ENCODE results near the gene SMYD3.

Gene SMYD3

DNA sequence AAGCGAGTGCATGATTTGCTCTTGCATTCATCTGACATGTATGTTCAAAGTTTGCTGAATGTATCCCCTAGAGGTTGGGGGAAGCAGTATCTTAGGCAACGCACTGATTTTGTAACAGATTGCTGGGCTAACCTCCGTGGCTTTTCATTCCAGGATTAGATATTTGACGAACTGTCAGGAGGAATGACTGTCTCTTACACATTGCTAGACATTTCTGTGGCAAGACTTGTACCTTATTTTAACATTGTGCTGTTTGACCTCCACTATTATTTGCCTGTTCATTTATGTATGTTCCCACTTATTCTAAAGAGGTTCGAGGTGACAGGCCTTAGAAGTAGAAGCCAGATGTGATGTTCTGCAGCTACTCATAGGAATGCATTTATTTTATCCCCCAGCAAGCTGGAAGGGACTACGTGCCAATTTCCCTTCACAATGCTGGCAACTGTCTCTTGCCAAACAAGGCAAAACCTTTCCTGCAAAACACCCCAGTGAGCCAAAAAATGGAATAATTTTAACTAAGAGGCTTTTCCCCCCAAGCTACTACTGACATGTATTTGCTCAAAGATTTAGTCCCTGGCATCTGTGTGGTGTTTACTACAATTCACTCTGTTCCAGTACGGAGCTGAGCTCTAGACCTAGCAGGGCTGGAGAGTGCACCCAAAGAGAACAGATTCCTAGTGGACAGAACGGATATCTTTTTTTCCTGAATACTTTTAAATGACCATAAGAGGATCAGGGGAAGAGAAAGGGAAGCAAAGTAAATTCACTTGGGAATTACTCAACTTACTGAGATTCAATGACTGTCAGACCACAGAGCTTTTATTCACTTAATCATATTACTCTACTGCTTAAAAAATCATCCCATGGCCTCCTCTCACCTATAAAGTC is 646.2 kb downstream of the SMYD3 start:
- H3K9me3 ChIP-seq: no peaks in the 10 kb centered on the region

DNA sequence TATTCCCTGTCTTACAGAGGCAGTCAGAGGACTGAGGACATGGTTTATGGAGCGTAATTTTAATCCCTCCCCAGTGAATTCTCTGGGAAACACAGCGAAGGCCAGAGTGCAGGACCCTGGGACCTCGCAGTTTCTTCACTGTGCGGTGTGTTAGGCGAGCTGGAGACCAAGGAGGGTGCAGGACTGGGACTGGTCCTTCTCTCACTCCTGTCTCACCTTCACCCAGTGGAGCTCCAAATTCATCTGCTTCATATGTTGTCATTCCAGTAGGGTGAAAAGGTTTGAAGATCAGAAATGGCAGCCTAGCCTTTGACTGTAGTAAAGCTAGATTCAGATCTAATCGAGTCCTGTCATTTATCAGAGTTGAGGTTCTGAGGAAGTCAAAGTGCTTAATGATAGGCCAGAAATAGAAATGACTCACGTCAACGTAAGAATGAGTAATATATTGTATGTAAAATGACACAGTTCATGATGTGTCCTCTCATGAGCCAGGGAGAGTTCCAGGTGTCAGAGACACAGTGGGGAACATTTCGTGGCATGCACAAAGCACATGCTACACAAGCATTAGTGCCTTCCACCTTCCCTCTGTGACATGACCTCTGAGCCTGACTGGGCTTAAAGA is 647.5 kb downstream of the SMYD3 start:
- no peak for DNase-seq (ENCODE audit: low spot score in 2 of 2)
- in situ Hi-C loops (cut with MboI; ENCODE audit: low sequenced_read_pairs): no loop called here
- H3K36me3 ChIP-seq (replicated peaks): no peaks in the 10 kb centered on the region
- no peak overlapping the region for H3K4me3 ChIP-seq
- H3K4me1 ChIP-seq: no peaks in the 10 kb centered on the region
- H3K27me3 ChIP-seq (ENCODE audit: low read depth): no peaks in the 10 kb centered on the region
- no peaks in the 10 kb centered on the region for H3K9me3 ChIP-seq

More for the DNA sequence above, 646.2 kb downstream of the SMYD3 start:
- H3K27me3 ChIP-seq (ENCODE audit: low read depth): no peaks in the 10 kb centered on the region
- DNase-seq (ENCODE audit: low spot score in 2 of 2): no peak
- H3K36me3 ChIP-seq (replicated peaks): no peaks in the 10 kb centered on the region
- H3K4me1 ChIP-seq: no peaks in the 10 kb centered on the region
- no peak overlapping the region for H3K4me3 ChIP-seq
- in situ Hi-C loops (cut with MboI; ENCODE audit: low sequenced_read_pairs): no loop called here

DNA sequence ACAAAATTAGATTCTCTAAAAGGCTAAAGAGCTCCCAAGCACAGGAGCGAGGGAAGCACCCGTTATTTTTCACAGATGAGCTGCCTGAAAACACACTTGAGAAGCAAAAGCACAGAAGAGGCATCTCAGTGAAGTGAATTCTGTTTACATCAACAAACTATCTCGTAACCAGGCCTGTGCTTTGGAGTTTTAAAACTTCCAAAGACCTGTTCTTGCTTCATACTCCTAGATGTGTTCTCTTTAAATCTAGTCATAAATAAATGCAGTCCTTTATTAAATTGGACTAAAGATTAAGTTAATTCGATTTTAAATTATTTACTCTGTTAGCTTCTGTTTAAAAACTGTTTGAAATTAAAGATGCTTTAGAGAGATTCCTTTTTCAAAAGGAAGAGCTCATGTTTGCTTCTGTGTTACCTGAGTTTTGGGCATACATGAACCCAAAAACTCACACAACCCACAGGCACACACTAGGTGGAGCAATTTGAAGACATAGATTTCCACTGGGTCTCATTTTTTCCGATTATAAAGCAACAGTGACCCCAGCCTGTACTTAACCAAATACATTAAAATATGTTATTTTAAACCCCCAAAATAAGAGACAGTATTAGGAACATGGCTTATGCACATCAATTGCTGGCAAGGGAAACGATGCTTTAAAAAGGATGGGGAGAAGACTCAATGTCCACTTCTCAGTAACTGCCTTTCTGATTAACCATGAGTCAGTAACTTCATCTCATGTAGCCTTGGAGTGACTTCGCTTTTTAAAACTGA is 648.2 kb downstream of the SMYD3 start:
- no peak overlapping the region for H3K4me3 ChIP-seq
- in situ Hi-C loops (cut with MboI; ENCODE audit: low sequenced_read_pairs): no loop called here
- DNase-seq (ENCODE audit: low spot score in 2 of 2): no peak
- H3K9me3 ChIP-seq: no peaks in the 10 kb centered on the region
- no peaks in the 10 kb centered on the region for H3K36me3 ChIP-seq (replicated peaks)
- no peaks in the 10 kb centered on the region for H3K4me1 ChIP-seq
- H3K27me3 ChIP-seq (ENCODE audit: low read depth): no peaks in the 10 kb centered on the region

DNA sequence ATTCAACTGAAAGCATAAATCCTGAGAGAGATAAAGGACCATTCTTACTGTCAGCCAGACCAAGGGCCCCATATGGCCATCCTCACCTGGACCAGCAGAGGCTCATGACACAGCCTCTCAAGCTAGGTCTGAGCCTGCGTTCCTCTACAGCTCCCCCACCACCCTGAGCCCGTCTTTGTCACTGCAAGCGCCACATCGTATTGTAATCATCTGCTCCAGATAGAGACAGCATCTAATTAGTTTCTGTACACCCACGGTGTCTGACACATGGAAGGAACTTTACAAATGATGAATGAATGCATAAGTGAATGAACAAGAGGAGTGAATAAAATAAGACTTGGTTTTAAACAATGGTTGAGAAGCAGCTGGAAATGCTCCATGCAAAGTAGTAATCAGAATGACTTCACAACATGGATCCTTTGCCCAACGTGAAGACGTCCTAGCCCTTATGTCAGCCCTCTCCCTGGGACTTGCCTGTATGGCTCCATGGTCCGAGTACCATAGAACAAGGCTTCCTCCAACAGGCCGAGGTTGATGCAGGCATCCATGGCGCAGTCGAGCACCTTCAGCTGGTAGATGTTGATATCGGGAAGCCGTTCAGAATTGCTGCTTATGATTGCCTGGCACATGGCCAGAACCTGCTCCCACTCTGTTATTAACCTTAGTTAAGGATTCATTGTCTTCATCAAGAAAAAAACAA is 648.9 kb downstream of the SMYD3 start:
- no peaks in the 10 kb centered on the region for H3K27me3 ChIP-seq (ENCODE audit: low read depth)
- H3K4me1 ChIP-seq: no peaks in the 10 kb centered on the region
- no peaks in the 10 kb centered on the region for H3K36me3 ChIP-seq (replicated peaks)
- H3K9me3 ChIP-seq: no peaks in the 10 kb centered on the region
- in situ Hi-C loops (cut with MboI; ENCODE audit: low sequenced_read_pairs): no loop called here
- DNase-seq (ENCODE audit: low spot score in 2 of 2): no peak
- H3K4me3 ChIP-seq: no peak overlapping the region

DNA sequence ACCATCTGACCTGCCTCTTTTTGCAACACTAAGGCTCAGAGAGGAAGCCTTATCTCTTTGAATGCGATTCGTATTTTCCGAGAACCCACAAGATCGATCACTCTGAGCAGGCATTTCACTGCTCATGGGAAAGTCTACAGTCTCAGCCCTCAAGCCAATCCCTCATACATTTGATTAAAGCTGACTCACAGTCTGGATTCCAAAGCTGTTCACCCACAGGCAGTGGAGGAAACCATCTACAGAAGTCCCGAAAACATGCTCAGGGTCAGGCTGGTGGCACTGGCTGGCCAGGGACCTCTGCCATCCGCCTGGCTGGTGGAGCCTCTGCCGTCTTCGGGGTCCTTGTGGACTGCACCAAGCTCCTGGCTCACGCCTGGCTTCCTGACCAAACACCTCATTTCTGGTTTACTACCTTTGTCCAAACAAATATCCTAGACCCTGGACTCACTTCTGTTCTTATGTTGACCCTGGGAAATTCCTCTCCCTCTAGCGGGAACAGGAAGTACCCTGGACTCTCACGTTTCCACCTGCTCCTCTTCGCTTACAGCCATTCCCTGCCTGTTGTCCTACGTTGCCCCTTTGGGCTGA is 650.0 kb downstream of the SMYD3 start:
- no peak overlapping the region for H3K4me3 ChIP-seq
- in situ Hi-C loops (cut with MboI; ENCODE audit: low sequenced_read_pairs): no loop called here

DNA sequence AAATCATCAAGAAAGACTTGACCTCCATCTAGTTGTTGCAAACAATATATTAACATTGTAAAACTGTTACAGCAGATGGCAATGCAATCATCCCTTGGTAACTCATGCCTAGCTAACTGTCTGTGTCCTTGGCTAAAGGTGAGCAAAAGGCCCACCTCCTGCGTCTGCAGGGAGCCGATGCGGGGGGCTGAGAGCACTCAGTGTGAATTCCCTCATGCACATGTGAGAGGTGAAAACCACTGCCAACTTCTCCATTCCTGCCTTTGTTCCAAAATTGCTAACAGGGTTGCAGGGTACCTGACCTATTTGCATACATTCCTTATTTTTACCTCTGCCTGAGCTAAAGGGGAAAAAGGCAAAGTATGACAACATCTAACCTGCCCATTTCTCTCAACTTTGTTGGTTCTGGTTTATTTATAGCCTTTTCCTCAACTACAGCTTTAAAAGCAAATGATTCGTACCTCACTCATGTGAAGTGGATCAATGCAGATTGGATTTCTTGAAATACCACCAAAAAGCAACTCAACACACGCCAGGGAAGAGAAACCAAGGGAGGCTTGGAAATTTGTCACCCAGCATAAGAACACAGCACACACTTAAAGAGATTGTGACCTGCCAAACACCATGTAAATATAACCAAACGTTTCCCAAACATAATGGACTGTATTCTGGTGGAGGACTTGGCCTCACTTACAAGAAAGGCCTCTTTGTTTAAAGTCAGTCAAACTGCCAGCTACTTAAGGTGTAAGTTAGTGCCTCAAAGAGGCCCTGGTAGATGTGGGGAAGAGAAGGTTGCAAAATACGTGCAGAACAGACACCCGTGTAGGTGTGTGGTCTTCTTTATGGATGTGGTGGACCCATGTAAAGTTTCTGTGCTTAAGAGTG is 651.0 kb downstream of the SMYD3 start:
- H3K36me3 ChIP-seq (replicated peaks): no peaks in the 10 kb centered on the region
- H3K27me3 ChIP-seq (ENCODE audit: low read depth): no peaks in the 10 kb centered on the region
- no peaks in the 10 kb centered on the region for H3K4me1 ChIP-seq
- H3K4me3 ChIP-seq: no peak overlapping the region
- no peaks in the 10 kb centered on the region for H3K9me3 ChIP-seq
- in situ Hi-C loops (cut with MboI; ENCODE audit: low sequenced_read_pairs): no loop called here
- DNase-seq (ENCODE audit: low spot score in 2 of 2): no peak

More for the DNA sequence above, 650.0 kb downstream of the SMYD3 start:
- H3K27me3 ChIP-seq (ENCODE audit: low read depth): no peaks in the 10 kb centered on the region
- H3K36me3 ChIP-seq (replicated peaks): no peaks in the 10 kb centered on the region
- H3K4me1 ChIP-seq: no peaks in the 10 kb centered on the region
- DNase-seq (ENCODE audit: low spot score in 2 of 2): no peak
- H3K9me3 ChIP-seq: no peaks in the 10 kb centered on the region

DNA sequence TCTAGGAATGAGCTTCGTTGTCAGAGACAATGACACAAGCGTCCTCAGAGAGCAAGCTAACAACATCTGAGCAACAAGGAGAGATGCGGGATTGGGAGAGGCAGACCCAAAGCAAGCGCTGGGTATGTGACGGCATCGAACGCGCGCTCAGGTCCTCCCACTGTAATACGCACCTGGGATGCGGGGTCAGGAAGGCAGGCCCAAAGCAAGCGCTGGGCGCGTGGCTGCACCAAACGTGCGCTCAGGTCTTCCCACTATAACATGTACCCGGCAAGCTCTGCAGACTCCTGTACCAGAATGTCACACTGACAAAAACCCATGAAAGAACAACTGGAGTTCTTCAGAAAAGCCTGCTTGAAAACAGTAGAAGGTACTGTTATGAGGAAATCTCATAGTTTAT is 653.8 kb downstream of the SMYD3 start:
- Histone ChIP-seq H3K4me3 (no peak overlapping the region), H3K4me1 (no peaks in the 10 kb centered on the region), H3K9me3 (no peaks in the 10 kb centered on the region), H3K36me3 (replicated peaks) (no peaks in the 10 kb centered on the region), H3K27me3 (ENCODE audit: low read depth) (no peaks in the 10 kb centered on the region)
- in situ Hi-C loops (cut with MboI; ENCODE audit: low sequenced_read_pairs): no loop called here
- no peak for DNase-seq (ENCODE audit: low spot score in 2 of 2)

DNA sequence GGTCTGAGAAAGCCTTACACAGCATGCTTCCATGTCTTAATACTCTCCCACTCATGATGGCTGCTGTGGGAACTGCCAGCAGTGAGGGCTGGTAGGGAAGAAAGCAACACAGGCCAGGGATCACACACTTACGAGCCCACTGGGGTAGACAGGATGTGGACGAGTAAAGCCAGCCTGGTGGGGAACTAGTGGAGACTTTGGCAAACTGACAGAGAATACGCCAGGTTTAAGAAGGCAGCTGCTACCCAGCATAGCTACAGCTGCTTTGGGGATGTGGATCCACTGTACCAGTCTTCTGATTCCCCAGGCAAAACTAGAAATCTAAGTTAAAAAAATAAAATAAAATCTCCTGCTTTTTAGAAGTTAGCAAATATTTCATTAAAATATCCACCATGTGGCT is 664.0 kb downstream of the SMYD3 start:
- H3K27me3 ChIP-seq (ENCODE audit: low read depth): no peaks in the 10 kb centered on the region
- no peaks in the 10 kb centered on the region for H3K4me1 ChIP-seq
- in situ Hi-C loops (cut with MboI; ENCODE audit: low sequenced_read_pairs): no loop called here
- no peak for DNase-seq (ENCODE audit: low spot score in 2 of 2)
- no peaks in the 10 kb centered on the region for H3K9me3 ChIP-seq
- H3K4me3 ChIP-seq: no peak overlapping the region
- no peaks in the 10 kb centered on the region for H3K36me3 ChIP-seq (replicated peaks)

DNA sequence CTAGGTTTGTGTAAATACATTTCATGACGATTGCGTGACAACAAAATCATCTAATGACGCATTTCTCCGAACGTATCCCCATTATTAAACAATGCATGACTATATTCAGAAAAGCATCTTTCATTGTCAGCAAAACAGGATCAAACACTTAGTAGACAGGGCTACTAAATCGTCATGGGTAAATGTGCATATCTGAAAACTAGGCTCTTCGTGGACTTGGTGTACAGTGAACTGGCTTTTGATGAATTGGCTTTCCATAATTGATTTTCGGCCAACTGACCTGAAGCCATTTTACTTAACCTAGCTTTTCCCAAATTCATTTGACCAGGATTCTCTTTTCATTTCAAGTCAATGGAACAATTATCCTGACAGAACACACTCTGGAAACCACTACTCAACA is 665.0 kb downstream of the SMYD3 start:
- Histone ChIP-seq H3K4me3 (no peak overlapping the region), H3K4me1 (no peaks in the 10 kb centered on the region), H3K36me3 (replicated peaks) (no peaks in the 10 kb centered on the region), H3K27me3 (ENCODE audit: low read depth) (no peaks in the 10 kb centered on the region), H3K9me3 (no peaks in the 10 kb centered on the region)
- in situ Hi-C loops (cut with MboI; ENCODE audit: low sequenced_read_pairs): no loop called here
- DNase-seq (ENCODE audit: low spot score in 2 of 2): no peak

DNA sequence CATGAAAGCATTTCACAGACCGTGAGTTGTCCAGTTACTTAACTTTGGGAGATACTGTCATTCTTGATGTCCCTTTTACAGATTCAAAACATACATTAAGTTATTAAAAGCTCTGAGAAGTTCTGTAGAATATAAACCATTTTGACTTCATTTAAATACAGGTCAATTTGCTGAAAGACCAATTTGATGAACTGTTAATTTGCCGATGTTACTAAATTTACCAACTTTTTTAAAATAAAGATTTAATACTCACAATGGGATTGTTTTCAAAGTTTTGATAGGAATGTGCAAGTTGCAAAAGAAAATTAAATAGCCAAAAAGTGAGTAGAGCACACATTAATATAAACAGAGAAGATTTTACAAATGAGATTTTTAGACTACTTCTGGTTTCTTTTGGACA is 666.1 kb downstream of the SMYD3 start:
- no peak for DNase-seq (ENCODE audit: low spot score in 2 of 2)
- Histone ChIP-seq H3K4me3 (no peak overlapping the region), H3K36me3 (replicated peaks) (no peaks in the 10 kb centered on the region), H3K27me3 (ENCODE audit: low read depth) (no peaks in the 10 kb centered on the region), H3K4me1 (no peaks in the 10 kb centered on the region), H3K9me3 (no peaks in the 10 kb centered on the region)
- in situ Hi-C loops (cut with MboI; ENCODE audit: low sequenced_read_pairs): no loop called here

DNA sequence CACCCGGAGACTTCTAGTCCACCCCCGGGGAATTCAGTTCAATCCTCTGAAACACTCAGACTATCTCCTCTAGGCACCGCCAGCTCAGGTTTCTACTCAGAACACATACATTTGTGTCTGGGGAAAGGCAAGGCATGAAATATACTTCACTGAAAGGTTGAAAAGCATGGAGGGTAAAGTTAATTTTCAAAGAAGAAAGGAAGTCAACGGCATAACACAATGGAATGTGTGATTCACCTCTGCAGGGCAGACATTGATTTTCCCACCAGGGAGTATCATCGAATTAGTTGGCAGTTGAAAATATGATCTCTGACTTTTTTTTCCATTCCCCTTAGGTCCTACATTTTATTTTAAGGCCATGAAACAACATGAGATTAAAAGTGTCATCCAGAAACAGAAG is 669.4 kb downstream of the SMYD3 start:
- in situ Hi-C loops (cut with MboI; ENCODE audit: low sequenced_read_pairs): no loop called here
- DNase-seq (ENCODE audit: low spot score in 2 of 2): no peak
- Histone ChIP-seq H3K4me3 (no peak overlapping the region), H3K27me3 (ENCODE audit: low read depth) (no peaks in the 10 kb centered on the region), H3K4me1 (no peaks in the 10 kb centered on the region), H3K9me3 (no peaks in the 10 kb centered on the region), H3K36me3 (replicated peaks) (no peaks in the 10 kb centered on the region)

DNA sequence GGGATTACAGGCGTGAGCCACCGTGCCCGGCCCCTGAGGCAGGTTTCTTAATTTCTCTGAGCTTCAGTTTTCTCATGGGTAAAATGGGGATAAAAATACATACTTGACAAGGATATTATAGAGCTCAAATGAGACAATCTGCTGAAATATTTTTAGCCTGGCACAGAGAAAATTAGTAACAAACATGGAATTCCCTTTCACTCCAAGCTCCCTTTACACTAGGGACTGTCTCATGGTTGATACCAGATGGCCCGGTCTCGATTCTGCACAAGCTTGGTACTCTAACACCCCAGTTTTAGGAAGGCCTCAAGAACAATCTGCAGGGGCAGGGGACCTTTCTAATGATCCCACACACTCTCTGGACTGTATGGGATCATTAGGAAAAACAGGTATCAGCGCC is 671.7 kb downstream of the SMYD3 start:
- no peaks in the 10 kb centered on the region for H3K4me1 ChIP-seq
- no peak for DNase-seq (ENCODE audit: low spot score in 2 of 2)
- in situ Hi-C loops (cut with MboI; ENCODE audit: low sequenced_read_pairs): no loop called here
- H3K27me3 ChIP-seq (ENCODE audit: low read depth): no peaks in the 10 kb centered on the region
- no peaks in the 10 kb centered on the region for H3K9me3 ChIP-seq
- no peaks in the 10 kb centered on the region for H3K36me3 ChIP-seq (replicated peaks)
- no peak overlapping the region for H3K4me3 ChIP-seq

Data from HAP-1 (cell line).